ENCODE results near the gene RABGAP1. TPM values are rescaled to one million over a fixed set of nuclear protein-coding genes. Genes with fewer than 3 reads are reported as not detected.

Gene RABGAP1
- polyA plus RNA-seq, 1 of the 3 experiments (the other 2 are of a cell fraction), result 20.2 TPM

DNA sequence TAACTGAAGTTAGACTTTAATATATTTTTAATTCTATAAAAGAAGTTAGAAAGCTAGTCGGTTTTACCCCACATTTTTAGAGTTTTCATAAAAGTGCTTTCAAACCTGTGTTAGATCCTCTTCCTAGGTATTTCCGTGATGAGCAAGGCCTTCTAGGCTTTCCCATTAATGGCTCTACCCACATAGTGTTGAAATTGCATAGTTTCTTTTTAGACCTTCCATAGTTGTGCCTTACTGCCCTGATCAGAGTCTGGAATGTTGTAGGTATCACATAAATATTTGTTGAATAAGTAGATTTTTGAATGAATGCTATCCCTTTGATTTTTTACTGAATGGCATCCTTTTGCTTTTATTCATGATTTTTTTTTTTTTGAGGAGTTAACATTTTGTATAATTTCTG lies 47.3 kb downstream of the RABGAP1 start:
- TF ChIP-seq FOSL2 (IDR thresholded peaks at IDR 0.05; ENCODE audit: borderline replicate concordance, low read depth) (no peak), NFIC (IDR thresholded peaks at IDR 0.05; ENCODE audit: borderline replicate concordance) (no peak), MXI1 (IDR thresholded peaks at IDR 0.05; ENCODE audit: low read depth, low read length) (no peak), RAD21 (IDR thresholded peaks at IDR 0.05; ENCODE audit: low read length) (no peak)
- TF ChIP-seq, protein P1, sequence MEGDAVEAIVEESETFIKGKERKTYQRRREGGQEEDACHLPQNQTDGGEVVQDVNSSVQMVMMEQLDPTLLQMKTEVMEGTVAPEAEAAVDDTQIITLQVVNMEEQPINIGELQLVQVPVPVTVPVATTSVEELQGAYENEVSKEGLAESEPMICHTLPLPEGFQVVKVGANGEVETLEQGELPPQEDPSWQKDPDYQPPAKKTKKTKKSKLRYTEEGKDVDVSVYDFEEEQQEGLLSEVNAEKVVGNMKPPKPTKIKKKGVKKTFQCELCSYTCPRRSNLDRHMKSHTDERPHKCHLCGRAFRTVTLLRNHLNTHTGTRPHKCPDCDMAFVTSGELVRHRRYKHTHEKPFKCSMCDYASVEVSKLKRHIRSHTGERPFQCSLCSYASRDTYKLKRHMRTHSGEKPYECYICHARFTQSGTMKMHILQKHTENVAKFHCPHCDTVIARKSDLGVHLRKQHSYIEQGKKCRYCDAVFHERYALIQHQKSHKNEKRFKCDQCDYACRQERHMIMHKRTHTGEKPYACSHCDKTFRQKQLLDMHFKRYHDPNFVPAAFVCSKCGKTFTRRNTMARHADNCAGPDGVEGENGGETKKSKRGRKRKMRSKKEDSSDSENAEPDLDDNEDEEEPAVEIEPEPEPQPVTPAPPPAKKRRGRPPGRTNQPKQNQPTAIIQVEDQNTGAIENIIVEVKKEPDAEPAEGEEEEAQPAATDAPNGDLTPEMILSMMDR (IDR thresholded peaks at IDR 0.05), result no peak
- TF ChIP-seq, protein P2, sequence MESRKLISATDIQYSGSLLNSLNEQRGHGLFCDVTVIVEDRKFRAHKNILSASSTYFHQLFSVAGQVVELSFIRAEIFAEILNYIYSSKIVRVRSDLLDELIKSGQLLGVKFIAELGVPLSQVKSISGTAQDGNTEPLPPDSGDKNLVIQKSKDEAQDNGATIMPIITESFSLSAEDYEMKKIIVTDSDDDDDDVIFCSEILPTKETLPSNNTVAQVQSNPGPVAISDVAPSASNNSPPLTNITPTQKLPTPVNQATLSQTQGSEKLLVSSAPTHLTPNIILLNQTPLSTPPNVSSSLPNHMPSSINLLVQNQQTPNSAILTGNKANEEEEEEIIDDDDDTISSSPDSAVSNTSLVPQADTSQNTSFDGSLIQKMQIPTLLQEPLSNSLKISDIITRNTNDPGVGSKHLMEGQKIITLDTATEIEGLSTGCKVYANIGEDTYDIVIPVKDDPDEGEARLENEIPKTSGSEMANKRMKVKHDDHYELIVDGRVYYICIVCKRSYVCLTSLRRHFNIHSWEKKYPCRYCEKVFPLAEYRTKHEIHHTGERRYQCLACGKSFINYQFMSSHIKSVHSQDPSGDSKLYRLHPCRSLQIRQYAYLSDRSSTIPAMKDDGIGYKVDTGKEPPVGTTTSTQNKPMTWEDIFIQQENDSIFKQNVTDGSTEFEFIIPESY (IDR thresholded peaks at IDR 0.05; ENCODE audit: borderline replicate concordance, low read depth), result no peak
- TF ChIP-seq, protein P3, sequence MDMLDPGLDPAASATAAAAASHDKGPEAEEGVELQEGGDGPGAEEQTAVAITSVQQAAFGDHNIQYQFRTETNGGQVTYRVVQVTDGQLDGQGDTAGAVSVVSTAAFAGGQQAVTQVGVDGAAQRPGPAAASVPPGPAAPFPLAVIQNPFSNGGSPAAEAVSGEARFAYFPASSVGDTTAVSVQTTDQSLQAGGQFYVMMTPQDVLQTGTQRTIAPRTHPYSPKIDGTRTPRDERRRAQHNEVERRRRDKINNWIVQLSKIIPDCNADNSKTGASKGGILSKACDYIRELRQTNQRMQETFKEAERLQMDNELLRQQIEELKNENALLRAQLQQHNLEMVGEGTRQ (IDR thresholded peaks at IDR 0.05; ENCODE audit: borderline replicate concordance, low read depth, low read length), result no peak
- Histone ChIP-seq H3K27ac (ENCODE audit: low read depth in 2 of 2, low read length in 1 of 2) (no peak overlapping the region), H3K4me3 (ENCODE audit: low read depth in 2 of 2, low read length in 1 of 2) (no peak overlapping the region), H3K9me2 (no peaks in the 10 kb centered on the region), H2AFZ (ENCODE audit: low read depth) (no peak overlapping the region), H3K79me2 (ENCODE audit: insufficient read depth) (peaks cover 8% of the 10 kb centered on the region; the same call in 1 of the 2 replicates), H3K27me3 (ENCODE audit: insufficient read depth) (no peaks in the 10 kb centered on the region), H3K4me2 (no peak overlapping the region), H3F3A (replicated peaks; ENCODE audit: insufficient read depth) (peaks cover 21% of the 10 kb centered on the region), H3K36me3 (replicated peaks in 1 of 2; ENCODE audit: control insufficient read depth in 1 of 2, insufficient read depth in 2 of 2, low read length in 1 of 2) (peaks cover 52 to 59% of the 10 kb centered on the region in 2 experiments), H3K9me3 (no peaks in the 10 kb centered on the region), H3K4me1 (ENCODE audit: control insufficient read depth in 1 of 2, insufficient read depth in 2 of 2, low read depth in 1 of 2, low read length in 1 of 2) (no peaks in the 10 kb centered on the region), H3K9ac (no peak overlapping the region), H4K20me1 (ENCODE audit: insufficient read depth) (no peaks in the 10 kb centered on the region)
- 96% methylated on average over 2 of the region's 2 CpGs for WGBS (ENCODE audit: low lambda C conversion rate)
- no peak for DNase-seq
- CTCF ChIA-PET, result no interaction called here
- POLR2A ChIA-PET, result no interaction called here

DNA sequence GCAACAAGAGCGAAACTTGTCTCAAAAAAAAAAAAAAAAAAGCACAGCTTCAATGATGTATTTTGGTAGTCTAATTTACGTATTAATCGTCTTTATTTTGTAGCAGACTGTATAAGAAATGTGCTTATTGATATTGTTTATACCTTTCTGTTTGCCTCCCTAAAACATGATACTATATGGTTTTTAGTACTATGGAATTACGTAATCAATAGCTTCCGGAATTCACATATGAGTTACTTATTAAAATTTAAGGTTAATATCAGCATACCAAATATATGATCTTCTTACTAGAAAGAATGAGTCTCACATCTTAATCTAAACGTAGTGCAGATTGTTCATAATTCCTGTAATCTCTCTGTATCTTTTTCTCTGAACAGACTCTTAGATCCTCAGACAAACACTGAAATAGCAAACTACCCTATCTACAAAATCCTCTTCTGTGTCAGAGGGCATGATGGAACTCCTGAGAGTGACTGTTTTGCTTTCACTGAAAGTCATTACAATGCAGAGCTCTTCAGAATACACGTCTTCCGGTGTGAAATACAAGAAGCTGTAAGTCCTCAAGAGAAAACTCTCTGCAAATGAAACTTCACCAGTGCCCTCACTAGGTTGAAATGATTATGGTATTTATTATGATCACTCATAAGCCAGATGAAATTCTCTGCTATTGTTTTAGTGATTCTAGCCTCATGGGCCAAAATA lies 48.3 kb downstream of the RABGAP1 start:
- 90% methylated on average over 8 of the region's 8 CpGs for WGBS (ENCODE audit: low lambda C conversion rate)
- peaks cover 51 to 56% of the 10 kb centered on the region in 2 experiments for H3K36me3 ChIP-seq (replicated peaks in 1 of 2; ENCODE audit: control insufficient read depth in 1 of 2, insufficient read depth in 2 of 2, low read length in 1 of 2)
- ChIA-PET CTCF (no interaction called here), POLR2A (no interaction called here)
- no peaks in the 10 kb centered on the region for H3K9me2 ChIP-seq
- no peak for DNase-seq
- no peaks in the 10 kb centered on the region for H3K9me3 ChIP-seq
- H3K9ac ChIP-seq, result no peak overlapping the region
- H3K4me3 ChIP-seq (ENCODE audit: low read depth in 2 of 2, low read length in 1 of 2), result no peak overlapping the region
- H2AFZ ChIP-seq (ENCODE audit: low read depth), result no peak overlapping the region
- no peak overlapping the region for H3K4me2 ChIP-seq
- H3K4me1 ChIP-seq (ENCODE audit: control insufficient read depth in 1 of 2, insufficient read depth in 2 of 2, low read depth in 1 of 2, low read length in 1 of 2), result no peaks in the 10 kb centered on the region
- no peaks in the 10 kb centered on the region for H3K27me3 ChIP-seq (ENCODE audit: insufficient read depth)
- H3K27ac ChIP-seq (ENCODE audit: low read depth in 2 of 2, low read length in 1 of 2), result peak overlapping the region in 1 of 2 experiments; percentile 25; a peak in 1 of 4 replicates
- peaks cover 19% of the 10 kb centered on the region for H3F3A ChIP-seq (replicated peaks; ENCODE audit: insufficient read depth)
- no peak for TF ChIP-seq TCF12 (IDR thresholded peaks at IDR 0.05)
- TF ChIP-seq TEAD4 (IDR thresholded peaks at IDR 0.05; ENCODE audit: borderline replicate concordance, insufficient read depth), result no peak
- no peak for TF ChIP-seq FOXM1 (IDR thresholded peaks at IDR 0.05; ENCODE audit: low read depth)
- TF ChIP-seq, protein P3 (IDR thresholded peaks at IDR 0.05; ENCODE audit: borderline replicate concordance, low read depth, low read length), result no peak
- no peak for TF ChIP-seq SIN3A (IDR thresholded peaks at IDR 0.05; ENCODE audit: borderline replicate concordance, low read depth, low read length)
- H4K20me1 ChIP-seq (ENCODE audit: insufficient read depth), result no peaks in the 10 kb centered on the region
- peaks cover 8% of the 10 kb centered on the region; the same call in 1 of the 2 replicates for H3K79me2 ChIP-seq (ENCODE audit: insufficient read depth)
